Limb (tissue), 2 donors: Measurements from ENCODE around the gene EML3.
A peak's percentile ranks its signal among the peaks of the same experiment; 100 is the strongest.
"Not testable (repeated sequence)": the region's sequence is repeated elsewhere in the genome, so short reads cannot be mapped to it uniquely, and the experiment has no call there.

Source experiments
- DNase-seq, 2 donors: peaks; one replicate each; pipeline ENCODE4 v3.0.0-alpha.2; 2016; ENCODE audit errors: extremely low spot score in 2 of 2

Gene EML3

DNA sequence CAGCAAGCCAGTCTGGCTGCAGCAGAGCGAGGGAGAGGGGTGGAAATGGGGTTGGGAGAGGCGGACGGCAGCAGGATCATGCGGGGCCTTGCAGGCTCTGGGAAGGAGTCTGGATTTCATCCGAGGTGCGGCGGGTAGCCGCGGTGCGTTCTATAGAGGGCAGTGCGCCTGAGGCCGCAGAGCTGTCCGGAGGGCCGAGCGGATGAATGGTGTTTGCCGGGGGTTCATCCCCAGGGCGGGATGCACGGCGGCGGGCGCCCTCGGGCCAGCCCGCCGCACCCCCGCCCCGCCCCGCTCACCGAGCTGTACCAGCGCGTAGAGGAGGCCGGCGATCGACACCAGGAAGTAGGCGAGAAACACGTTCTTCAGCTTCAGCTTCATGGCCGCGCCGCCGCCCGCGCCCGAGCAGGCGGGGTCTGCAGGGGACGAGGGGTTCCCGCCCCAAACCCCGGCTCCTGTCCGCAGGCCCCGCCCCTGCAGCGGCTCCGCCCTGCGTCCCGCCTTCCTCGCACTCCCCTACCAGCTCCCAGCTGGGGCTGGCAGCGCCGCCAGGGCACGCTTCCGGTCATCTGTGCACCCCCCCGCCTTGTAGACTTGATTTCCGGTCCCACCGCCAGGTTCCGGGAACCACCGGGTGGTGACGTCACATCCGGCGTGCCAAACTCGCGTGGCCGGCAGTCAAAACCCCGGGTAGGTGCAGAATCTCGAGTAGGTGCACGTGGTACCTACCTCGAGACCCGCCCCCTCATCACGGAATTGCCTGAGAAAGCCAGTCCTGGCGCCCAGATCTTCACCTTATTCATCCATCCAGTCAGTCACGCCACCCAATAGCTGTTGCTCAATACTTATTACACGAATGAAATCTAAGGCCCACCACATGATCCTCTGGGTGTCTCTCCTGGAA is 9.2 kb upstream of the EML3 start, which contains the start of gene B3GAT3:
TSS of gene B3GAT3 (minus strand) at position 420 of the 904 bp plus-strand sequence. CDS start at position 381, 39 bp downstream.
- peak; percentile 93 to 96 for DNase-seq

DNA sequence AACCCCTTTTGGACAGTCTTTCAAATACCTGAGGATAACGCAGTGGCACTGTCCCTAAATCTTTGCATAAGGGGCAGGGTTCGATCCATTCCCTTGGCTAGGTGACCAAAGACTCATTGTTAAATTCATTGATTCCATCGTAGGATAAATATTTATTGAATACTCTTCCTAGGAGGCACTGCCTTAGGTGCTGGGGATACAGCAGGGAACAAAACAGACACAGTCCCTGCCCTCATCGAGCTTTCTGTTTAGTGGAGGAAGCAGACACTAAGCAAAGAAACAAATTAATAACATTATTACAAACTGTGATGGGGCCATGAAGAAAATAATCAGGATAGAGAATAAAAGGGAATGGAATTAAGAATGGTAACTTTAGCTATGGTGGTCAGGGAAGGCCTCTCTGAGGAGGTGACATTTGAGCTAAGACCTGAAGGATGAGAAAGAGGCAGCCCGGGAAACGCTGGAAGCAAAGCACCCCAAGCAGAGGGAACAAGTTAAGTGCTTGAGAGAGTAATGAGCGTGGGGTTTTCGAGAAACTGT is 8.5 kb upstream of the EML3 start:
- no peak for DNase-seq

- DNase-seq, result not testable (repeated sequence)
Observed at GRCh38 chr11:62616957-62617356, 4.4 kb upstream of the EML3 start.

DNA sequence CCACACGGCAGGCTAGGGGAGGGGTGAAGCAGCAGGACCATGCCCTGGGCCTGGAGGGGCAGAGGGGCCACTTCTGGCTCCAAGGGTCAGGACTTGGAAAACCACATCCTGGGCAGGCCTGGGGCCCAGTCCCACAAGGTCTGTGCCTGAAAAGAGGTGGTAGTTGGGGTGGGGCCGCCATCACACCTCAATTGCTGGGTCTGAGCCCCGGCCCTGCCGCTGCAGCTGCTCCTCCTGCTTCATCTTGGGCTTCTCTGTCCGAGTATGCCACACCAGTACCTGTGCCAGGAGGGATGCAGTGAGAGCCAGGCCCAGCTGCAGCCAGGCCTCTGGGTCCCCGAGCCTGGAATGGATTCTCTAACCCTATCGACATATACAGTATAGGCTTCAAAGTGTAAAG is 2.9 kb upstream of the EML3 start:
- DNase-seq, result no peak

DNA sequence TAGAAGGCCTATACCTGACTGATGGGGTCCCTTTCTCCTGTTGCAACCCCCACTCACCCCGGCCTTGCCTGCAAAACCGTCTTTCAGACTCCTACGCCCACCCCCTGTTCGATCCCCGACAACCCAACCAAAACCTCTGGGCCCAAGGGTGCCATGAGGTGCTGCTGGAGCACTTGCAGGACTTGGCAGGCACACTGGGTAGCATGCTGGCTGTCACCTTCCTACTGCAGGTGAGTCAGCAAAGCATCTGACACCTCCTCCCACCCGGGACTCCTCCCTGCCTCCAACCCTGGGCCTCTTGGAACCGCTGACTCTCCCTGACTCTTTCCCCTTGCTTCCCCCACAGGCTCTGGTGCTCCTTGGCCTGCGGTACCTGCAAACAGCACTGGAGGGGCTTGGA is 1.7 kb upstream of the EML3 start:
- DNase-seq, result no peak

DNA sequence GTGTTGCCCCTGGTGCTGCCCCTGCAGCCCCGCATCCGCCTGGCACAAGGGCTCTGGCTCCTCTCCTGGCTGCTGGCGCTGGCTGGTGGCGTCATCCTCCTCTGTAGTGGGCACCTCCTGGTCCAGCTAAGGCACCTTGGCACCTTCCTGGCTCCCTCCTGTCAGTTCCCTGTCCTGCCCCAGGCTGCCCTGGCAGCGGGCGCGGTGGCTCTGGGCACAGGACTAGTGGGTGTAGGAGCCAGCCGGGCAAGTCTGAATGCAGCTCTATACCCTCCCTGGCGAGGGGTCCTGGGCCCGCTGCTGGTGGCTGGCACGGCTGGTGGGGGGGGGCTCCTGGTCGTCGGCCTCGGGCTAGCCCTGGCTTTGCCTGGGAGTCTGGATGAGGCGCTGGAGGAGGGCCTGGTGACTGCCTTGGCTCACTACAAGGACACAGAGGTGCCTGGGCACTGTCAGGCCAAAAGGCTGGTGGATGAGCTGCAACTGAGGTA is 760 bp upstream of the EML3 start:
- DNase-seq, result peak in 1 of 2 donors; percentile 52

DNA sequence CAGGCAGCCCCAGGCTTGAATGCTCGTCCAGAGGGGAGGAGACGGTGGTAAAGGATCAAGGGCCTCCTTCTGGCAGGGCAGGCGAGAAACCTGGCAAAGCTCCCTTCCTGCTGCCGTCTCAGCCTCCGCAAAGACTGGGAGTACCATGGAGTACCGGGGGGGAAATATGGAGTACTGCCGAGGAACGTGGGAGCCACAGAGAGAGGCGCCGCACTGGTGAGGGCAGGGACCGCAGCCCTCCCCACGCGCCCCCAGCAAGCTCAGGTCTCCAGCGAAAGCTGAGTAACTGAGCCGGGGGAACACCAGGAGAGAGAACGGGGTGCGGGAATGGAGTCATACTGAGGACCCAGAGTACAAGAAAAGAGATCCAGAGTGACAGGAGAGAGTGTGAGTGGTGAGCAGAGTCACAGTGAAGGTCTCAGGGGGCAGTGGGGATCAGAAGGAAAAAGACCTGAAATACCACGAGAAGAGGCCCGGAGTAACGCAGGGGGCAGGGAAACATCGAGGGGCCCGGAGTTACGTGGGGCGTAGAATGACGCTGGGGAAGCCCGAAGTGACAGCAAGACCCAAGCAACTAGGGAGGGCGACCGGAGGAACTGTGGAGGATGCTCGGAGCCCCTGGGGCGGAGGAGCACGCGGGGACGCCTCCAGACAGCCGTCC is 740 bp downstream of the EML3 start:
- DNase-seq, result peak; percentile 61 to 72

- DNase-seq, result peak in 1 of 2 donors; percentile 38
Observed at GRCh38 chr11:62610814-62611704, 1.5 kb downstream of the EML3 start.

- DNase-seq, result no peak
Observed at GRCh38 chr11:62610403-62610802, 2.2 kb downstream of the EML3 start.

DNA sequence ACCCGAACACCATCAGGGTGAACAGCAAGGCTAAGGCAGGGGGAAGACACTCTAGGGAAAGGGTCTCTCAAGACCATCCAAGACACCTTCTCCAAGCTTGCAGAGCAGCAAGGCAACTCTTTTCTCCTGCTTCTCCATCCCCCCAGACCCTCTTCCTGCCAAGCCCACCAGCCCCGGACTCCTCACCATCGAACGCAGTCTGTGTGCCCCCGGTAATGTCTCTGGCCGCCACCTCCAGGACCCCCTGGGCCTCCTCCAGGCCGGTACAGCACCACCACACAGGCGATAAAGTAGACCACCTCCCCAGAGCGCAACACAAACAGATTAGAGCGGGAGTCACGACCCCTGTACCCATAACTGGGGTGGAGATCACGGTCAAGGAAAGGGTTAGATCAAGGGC is 3.8 kb downstream of the EML3 start:
- no peak for DNase-seq

- no peak for DNase-seq
Observed at GRCh38 chr11:62607714-62608113, 4.9 kb downstream of the EML3 start.

- DNase-seq, result no peak
Observed at GRCh38 chr11:62605902-62606301, 6.7 kb downstream of the EML3 start.

- DNase-seq, result no peak
Observed at GRCh38 chr11:62605467-62605866, 7.1 kb downstream of the EML3 start.

DNA sequence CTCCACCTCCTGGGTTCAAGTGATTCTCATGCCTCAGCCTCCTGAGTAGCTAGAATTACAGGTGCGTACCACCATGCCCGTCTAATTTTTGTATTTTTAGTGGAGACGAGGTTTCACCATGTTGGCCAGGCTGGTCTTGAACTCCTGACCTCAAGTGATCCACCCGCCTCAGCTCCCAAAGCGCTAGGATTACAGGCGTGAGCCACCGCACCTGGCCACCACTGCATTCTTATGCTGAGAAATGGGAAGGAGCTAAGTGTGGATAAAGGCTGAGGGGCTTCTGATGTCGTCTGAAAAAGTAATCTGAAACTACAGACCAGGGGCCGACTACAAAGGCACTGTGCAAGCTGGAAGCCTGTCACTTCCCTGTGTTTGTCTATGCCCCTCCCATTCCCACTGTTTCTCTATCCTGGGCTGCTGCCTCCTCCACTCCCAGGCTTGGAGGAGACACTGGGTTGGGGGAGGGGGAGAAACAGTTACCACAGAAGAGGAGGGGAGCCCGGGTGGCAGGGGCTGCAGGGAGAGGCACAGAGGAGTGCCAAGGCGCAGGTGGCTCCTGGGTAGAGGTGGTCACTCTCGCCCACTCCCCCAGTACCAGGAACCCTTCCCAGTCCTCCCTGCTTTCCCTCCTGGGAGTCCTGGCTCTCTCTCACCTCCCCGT is 8.0 kb downstream of the EML3 start:
- no peak for DNase-seq

- DNase-seq, result no peak
Observed at GRCh38 chr11:62603776-62604299, 8.7 kb downstream of the EML3 start.

DNA sequence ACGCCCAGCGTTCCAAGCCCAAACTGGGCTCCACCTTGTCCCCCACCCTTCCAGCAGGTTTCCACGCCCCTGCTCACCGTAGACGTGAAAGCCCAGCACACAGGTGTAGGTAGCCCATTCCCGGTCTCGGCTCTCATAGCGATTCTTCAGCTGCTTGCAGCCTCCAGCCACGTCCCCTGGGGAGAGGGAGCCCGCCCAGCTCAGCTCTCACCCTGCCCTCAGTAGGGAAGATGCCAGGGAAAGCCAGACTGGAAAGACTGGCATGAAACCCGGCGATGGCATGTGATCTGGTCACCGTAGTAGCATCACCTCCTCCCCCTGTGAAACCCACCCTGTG is 9.5 kb downstream of the EML3 start:
- peak in 1 of 2 donors; percentile 44 for DNase-seq

GRCh38 chr11:62602141-62603071 is 10.2 kb downstream of the EML3 start:
- peak in 1 of 2 donors; percentile 82 for DNase-seq

DNA sequence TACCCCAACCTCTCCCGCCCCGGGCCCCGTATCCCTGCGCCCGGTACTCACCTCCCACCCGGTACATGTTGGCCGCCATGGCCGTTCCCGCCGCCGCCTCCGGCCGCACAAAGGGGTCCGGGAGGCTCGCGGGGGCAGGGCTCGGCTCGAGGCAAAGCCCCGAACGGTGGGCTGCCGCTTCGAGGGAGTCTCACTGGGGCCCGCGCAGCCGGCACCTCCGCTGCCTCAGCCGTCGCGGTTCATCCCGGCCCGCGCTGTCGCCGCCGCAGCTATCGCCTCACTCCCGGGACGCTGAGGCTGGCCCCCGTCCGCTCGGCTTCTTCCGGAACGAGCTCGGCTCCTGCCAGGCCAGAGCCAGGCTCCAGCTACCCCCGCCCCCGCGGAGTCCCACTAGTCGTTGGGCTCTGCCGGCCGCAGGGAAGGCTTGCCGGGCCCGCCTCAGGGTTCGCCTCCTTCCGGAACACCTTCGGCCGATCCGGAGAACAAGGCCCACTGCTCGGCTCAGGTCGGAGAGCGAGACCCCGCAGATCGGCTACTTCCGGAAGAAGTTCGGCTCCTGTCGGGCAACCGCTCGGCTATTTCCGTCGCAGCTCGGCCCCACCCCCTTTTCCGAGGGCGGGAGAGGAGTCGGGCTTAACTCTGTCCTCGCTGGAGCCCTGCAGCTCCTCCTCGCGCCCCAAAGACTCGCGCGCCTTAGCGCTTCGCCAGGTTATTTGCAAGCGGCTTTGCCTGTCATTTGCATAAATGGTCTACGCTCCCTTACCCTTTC is 11.0 kb downstream of the EML3 start, which contains the start of gene MTA2:
TSS of gene MTA2 (minus strand) at position 494 of the 769 bp plus-strand sequence. CDS start at position 79, 415 bp downstream.
- DNase-seq, result peak; percentile 98 to 100

DNA sequence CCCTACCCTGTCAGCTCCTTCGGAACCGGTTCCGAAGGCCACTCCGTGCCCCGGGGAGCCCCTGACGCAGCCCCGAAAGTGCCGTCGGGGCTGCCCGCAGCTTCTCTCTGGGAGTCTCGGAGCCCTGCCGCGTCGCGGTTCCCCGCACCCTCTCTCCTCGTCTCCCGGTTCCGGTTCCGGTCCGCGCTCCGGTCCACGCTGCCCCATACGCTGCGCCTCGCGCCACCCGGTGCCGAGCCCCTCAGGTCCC is 11.5 kb downstream of the EML3 start:
- no peak for DNase-seq
